SK-N-SH (cell line): ENCODE data around the gene TAF5. TPM values are rescaled to one million over a fixed set of nuclear protein-coding genes. Genes with fewer than 3 reads are reported as not detected.

Experiments used
- CTCF ChIA-PET: fragments of 300-600, 350-600 bp; formaldehyde crosslinking; extraction: SDS; loops from one replicate; lab custom pipeline; 2021; lab: Yijun Ruan, JAX
- POLR2A ChIA-PET: fragments of 350-600 bp; sonication (Branson Sonifier 250); formaldehyde crosslinking; extraction: SDS; loops from one replicate; lab custom pipeline; 2020; ENCODE audit warnings: antibody characterized with exemption, inconsistent platforms; lab: Yijun Ruan, JAX
- DNase-seq: peaks from one replicate; pipeline ENCODE4 v3.0.0; 2012
- H2AFZ ChIP-seq: fragments of 200-600 bp; sonication (generic); 2 replicates; pipeline ENCODE4 v1.8.1; 2016; ENCODE audit warnings: antibody characterized with exemption, mild to moderate bottlenecking, low read depth
- H3F3A ChIP-seq: fragments of 200-600 bp; sonication (generic); replicated peaks from 2 replicates; pipeline ENCODE3; 2016; ENCODE audit warnings: antibody characterized with exemption, mild to moderate bottlenecking; ENCODE audit not compliant: insufficient read depth
- H3K27ac ChIP-seq, 2 experiments: fragments of 200-500 bp in 1 of 2; fragments of 200-600 bp in 1 of 2; sonication (Bioruptor generic) in 1 of 2; sonication (generic), shearing (Covaris generic) in 1 of 2; 2 replicates each; pipeline versions ENCODE4 v1.5.1 to v1.6.1; 2014 to 2016; ENCODE audit warnings: low read depth in 2 of 2, inconsistent platforms in 1 of 2, low read length in 1 of 2, mild to moderate bottlenecking in 1 of 2, mixed read lengths in 1 of 2
- H3K27me3 ChIP-seq: fragments of 200-600 bp; sonication (generic), shearing (Covaris generic); 2 replicates; pipeline ENCODE4 v1.6.1; 2016; ENCODE audit warnings: mixed run types; ENCODE audit not compliant: insufficient read depth
- H3K36me3 ChIP-seq, 2 experiments: fragments of 200-500 bp in 1 of 2; fragments of 200-600 bp in 1 of 2; sonication (Bioruptor generic) in 1 of 2; sonication (generic) in 1 of 2; replicated peaks in 1 of 2; 2 replicates each; pipeline versions ENCODE3 to v1.5.1; 2014 to 2016; ENCODE audit warnings: low read length in 1 of 2, mild to moderate bottlenecking in 1 of 2; ENCODE audit not compliant: insufficient read depth in 2 of 2, control insufficient read depth in 1 of 2
- H3K4me1 ChIP-seq, 2 experiments: fragments of 200-500 bp in 1 of 2; fragments of 200-600 bp in 1 of 2; sonication (Bioruptor generic) in 1 of 2; sonication (generic), shearing (Covaris generic) in 1 of 2; 2 replicates each; pipeline versions ENCODE4 v1.5.1 to v1.6.1; 2014 to 2016; ENCODE audit warnings: low read depth in 1 of 2, low read length in 1 of 2, mixed run types in 1 of 2; ENCODE audit not compliant: insufficient read depth in 2 of 2, control insufficient read depth in 1 of 2
- H3K4me2 ChIP-seq: fragments of 200-600 bp; sonication (generic), shearing (Covaris generic); 2 replicates; pipeline ENCODE4 v1.6.1; 2017; ENCODE audit warnings: mixed run types
- H3K4me3 ChIP-seq, 2 experiments: fragments of 200-500 bp in 1 of 2; fragments of 200-600 bp in 1 of 2; sonication (Bioruptor generic) in 1 of 2; sonication (generic), shearing (Covaris generic) in 1 of 2; 2 replicates each; pipeline versions ENCODE4 v1.5.1 to v1.8.1; 2014 to 2016; ENCODE audit warnings: low read depth in 2 of 2, inconsistent platforms in 1 of 2, low read length in 1 of 2, mild to moderate bottlenecking in 1 of 2, mixed read lengths in 1 of 2, moderate library complexity in 1 of 2
- H3K79me2 ChIP-seq: fragments of 200-600 bp; sonication (generic); 2 replicates; pipeline ENCODE4 v1.8.1; 2017; ENCODE audit warnings: mild to moderate bottlenecking; ENCODE audit not compliant: insufficient read depth
- H3K9ac ChIP-seq: fragments of 200-600 bp; sonication (generic); 2 replicates; pipeline ENCODE4 v1.6.1; 2017; ENCODE audit warnings: mixed run types
- H3K9me2 ChIP-seq: fragments of 200-600 bp; sonication (generic); 2 replicates; pipeline ENCODE4 v1.6.1; 2017; ENCODE audit warnings: mixed run types
- H3K9me3 ChIP-seq: fragments of 200-600 bp; sonication (generic); 2 replicates; pipeline ENCODE4 v1.6.1; 2017; ENCODE audit warnings: mixed run types, mild to moderate bottlenecking, moderate library complexity
- H4K20me1 ChIP-seq: fragments of 200-600 bp; sonication (generic); 2 replicates; pipeline ENCODE4 v1.6.1; 2017; ENCODE audit warnings: mild to moderate bottlenecking, mixed run types; ENCODE audit not compliant: insufficient read depth
- CHD2 ChIP-seq: fragments of 150-350 bp; IDR thresholded peaks from 2 replicates; pipeline ENCODE4 v1.6.1; 2018; ENCODE audit warnings: low read length; ENCODE audit not compliant: partially characterized antibody
- ELF1 ChIP-seq: IDR thresholded peaks from 2 replicates; pipeline ENCODE4 v1.4.0; 2012
- EP300 ChIP-seq, 2 experiments: IDR thresholded peaks; 2 replicates each; pipeline versions ENCODE4 v1.4.0 to v1.6.1; 2012; ENCODE audit warnings: borderline replicate concordance in 1 of 2, low read depth in 1 of 2, low read length in 1 of 2
- EZH2phosphoT487 ChIP-seq: fragments of 200-600 bp; sonication (generic); IDR thresholded peaks from 2 replicates; pipeline ENCODE4 v1.6.1; 2017; ENCODE audit warnings: low read depth, mixed run types, mild to moderate bottlenecking, antibody characterized with exemption, moderate library complexity, borderline replicate concordance
- FOXJ3 ChIP-seq: sonication (generic); formaldehyde crosslinking; IDR thresholded peaks from 2 replicates; pipeline ENCODE4 v1.5.1; 2020; ENCODE audit warnings: mild to moderate bottlenecking, missing genetic modification reagents
- FOXM1 ChIP-seq: IDR thresholded peaks from 2 replicates; pipeline ENCODE4 v1.4.0; 2012; ENCODE audit warnings: low read depth, mild to moderate bottlenecking
- GATA2 ChIP-seq: sonication (generic); formaldehyde crosslinking; IDR thresholded peaks from 2 replicates; pipeline ENCODE4 v1.5.0; 2020; ENCODE audit warnings: mild to moderate bottlenecking, missing genetic modification reagents
- JUND ChIP-seq: IDR thresholded peaks from 2 replicates; pipeline ENCODE4 v1.4.0; 2012
- MAX ChIP-seq: IDR thresholded peaks from 2 replicates; pipeline ENCODE4 v1.4.0; 2012; ENCODE audit warnings: low read depth
- MEF2A ChIP-seq: IDR thresholded peaks from 2 replicates; pipeline ENCODE4 v1.4.0; 2012; ENCODE audit warnings: low read depth, borderline replicate concordance
- MXI1 ChIP-seq: IDR thresholded peaks from 2 replicates; pipeline ENCODE4 v1.6.1; 2012; ENCODE audit warnings: mild to moderate bottlenecking, low read depth, low read length, improper control_type of control experiment
- POLR2AphosphoS5 ChIP-seq: IDR thresholded peaks from 2 replicates; pipeline ENCODE4 v1.6.1; 2012; ENCODE audit warnings: low read depth, low read length
- RAD21 ChIP-seq: IDR thresholded peaks from 2 replicates; pipeline ENCODE4 v1.6.1; 2012; ENCODE audit warnings: mild to moderate bottlenecking, low read length
- RFX5 ChIP-seq: IDR thresholded peaks from 2 replicates; pipeline ENCODE4 v1.6.1; 2012; ENCODE audit warnings: mild to moderate bottlenecking, improper control_type of control experiment, low read length
- TAF1 ChIP-seq: IDR thresholded peaks from 2 replicates; pipeline ENCODE4 v1.6.1; 2012; ENCODE audit warnings: low read depth, mild to moderate bottlenecking, low read length, moderate library complexity, borderline replicate concordance
- TCF12 ChIP-seq: IDR thresholded peaks from 2 replicates; pipeline ENCODE4 v1.4.0; 2012
- TEAD4 ChIP-seq: IDR thresholded peaks from 2 replicates; pipeline ENCODE4 v1.4.0; 2012; ENCODE audit warnings: mild to moderate bottlenecking, borderline replicate concordance; ENCODE audit not compliant: insufficient read depth
- USF1 ChIP-seq: IDR thresholded peaks from 2 replicates; pipeline ENCODE4 v1.4.0; 2012; ENCODE audit warnings: low read depth, borderline replicate concordance
- YY1 ChIP-seq: IDR thresholded peaks from 2 replicates; pipeline ENCODE4 v1.4.0; 2012; ENCODE audit warnings: low read depth, mild to moderate bottlenecking
- WGBS: methylation state at CpG from one replicate; pipeline ENCODE4 v1.1.6; 2017; ENCODE audit warnings: low lambda C conversion rate; 5-methylcytosine and 5-hydroxymethylcytosine counted together
- polyA plus RNA-seq, 3 experiments: library from polyadenylated mRNA; depleted of rRNA; stranded (reverse); fragments of >200 nt; gene quantifications; 2 replicates each; pipeline ENCODE4 v1.2.3, GENCODE V29; 2012
- TF ChIP-seq, protein P1 (sequence below): fragments of 150-350 bp; IDR thresholded peaks from 2 replicates; pipeline ENCODE4 v1.6.1; 2016; ENCODE audit warnings: mild to moderate bottlenecking, low read depth, low read length
- TF ChIP-seq, protein P2 (sequence below): IDR thresholded peaks from 2 replicates; pipeline ENCODE4; 2012

TAF5 gene
- polyA plus RNA-seq, 1 of the 3 experiments (the other 2 are of a cell fraction), result 1.3 TPM

DNA sequence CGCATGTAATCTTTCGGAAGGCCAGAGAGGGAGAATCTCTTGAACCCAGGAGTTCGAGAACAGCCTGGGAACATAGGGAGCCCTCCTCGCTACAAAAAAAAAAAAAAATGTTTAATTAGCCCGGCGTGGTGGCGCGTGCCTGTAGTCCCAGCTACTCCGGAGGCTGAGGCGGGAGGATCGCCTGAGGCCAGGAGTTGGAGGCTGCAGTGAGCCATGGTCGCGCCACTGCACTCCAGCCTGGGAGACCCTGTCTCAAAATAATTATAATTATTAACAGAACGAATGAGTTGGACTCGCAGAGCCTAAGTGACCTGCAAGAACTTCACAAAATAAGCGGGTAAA, 17.6 kb upstream of the TAF5 start:
- WGBS, result 28% methylated on average over 15 of the region's 16 CpGs
- TF ChIP-seq, protein P1, sequence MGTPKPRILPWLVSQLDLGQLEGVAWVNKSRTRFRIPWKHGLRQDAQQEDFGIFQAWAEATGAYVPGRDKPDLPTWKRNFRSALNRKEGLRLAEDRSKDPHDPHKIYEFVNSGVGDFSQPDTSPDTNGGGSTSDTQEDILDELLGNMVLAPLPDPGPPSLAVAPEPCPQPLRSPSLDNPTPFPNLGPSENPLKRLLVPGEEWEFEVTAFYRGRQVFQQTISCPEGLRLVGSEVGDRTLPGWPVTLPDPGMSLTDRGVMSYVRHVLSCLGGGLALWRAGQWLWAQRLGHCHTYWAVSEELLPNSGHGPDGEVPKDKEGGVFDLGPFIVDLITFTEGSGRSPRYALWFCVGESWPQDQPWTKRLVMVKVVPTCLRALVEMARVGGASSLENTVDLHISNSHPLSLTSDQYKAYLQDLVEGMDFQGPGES, result no peak
- no peak for TF ChIP-seq TCF12
- TF ChIP-seq FOXJ3 (CRISPR knock-in tag), result no peak
- TF ChIP-seq, all 33 proteins: peak for 0
- H3K4me2 ChIP-seq, result peak overlapping the region; percentile 93
- H3K36me3 ChIP-seq, result peaks cover 15 to 31% of the 10 kb centered on the region in 2 experiments
- H2AFZ ChIP-seq, result peak overlapping the region; percentile 91; the same call in 1 of the 2 replicates
- no peaks in the 10 kb centered on the region for H3K9me3 ChIP-seq
- DNase-seq, result no peak
- peaks cover 14% of the 10 kb centered on the region for H3F3A ChIP-seq
- POLR2A ChIA-PET, result interaction anchor here (1.0 to 1.2 kb wide), 2 partner anchors 46 to 73 kb away, joined by 3 to 6 read pairs; partner anchors contain the start of genes ATP5MK and PDCD11
- no peaks in the 10 kb centered on the region for H4K20me1 ChIP-seq
- H3K4me1 ChIP-seq, result no peaks in the 10 kb centered on the region; a peak in 1 of 4 replicates
- CTCF ChIA-PET, result interaction anchor here (1.7 to 2.3 kb wide), 2 partner anchors 16 to 18 kb away, joined by 4 to 12 read pairs; partner anchors contain the start of gene TAF5
- H3K9ac ChIP-seq, result peak overlapping the region; percentile 83
- no peaks in the 10 kb centered on the region for H3K27me3 ChIP-seq
- no peaks in the 10 kb centered on the region for H3K9me2 ChIP-seq
- H3K4me3 ChIP-seq, result peak overlapping the region; percentile 64 to 89
- peak overlapping the region; percentile 64 to 71 for H3K27ac ChIP-seq
- peaks cover 31% of the 10 kb centered on the region for H3K79me2 ChIP-seq

DNA sequence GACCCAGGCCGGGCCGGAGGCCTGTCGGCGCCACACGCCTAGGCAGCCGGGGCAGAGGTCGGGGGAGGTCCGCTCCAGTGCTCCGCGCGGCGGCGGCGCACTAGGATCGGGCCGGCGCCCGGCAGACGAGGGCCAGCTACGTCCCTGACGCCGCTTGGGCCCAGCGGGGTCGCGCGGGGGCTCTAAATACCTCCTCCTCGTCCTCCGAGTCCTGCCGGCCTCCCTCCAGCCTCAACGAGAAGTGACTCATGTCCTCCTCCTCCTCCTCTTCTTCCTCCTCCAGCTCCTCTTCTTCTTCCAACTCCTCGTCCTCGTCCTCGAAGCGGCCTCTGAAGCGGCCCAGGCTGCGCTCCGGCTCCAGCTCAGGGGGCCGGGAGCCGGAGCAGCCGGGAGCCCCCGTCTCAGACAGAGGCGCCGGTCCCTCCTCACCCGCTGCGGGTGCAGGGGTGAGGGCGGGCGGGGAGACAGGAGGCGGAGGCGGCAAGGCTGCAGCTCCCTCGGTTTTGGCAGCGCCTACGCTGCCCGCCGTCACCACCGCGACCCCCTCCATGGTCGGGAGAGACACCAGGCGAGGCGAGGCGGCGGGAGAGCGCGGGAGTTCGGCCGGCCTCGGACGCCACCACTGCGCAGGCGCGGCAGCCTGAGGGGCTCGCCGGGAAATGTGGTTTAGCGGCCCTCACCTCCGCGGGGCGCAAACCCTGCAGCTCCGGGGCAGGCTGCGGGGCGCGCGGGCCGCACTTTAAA, 17.1 kb upstream of the TAF5 start, which contains the start of gene PCGF6:
TSS of gene PCGF6 (minus strand) at position 624 of the 744 bp plus-strand sequence. CDS start at position 550, 74 bp downstream.
- WGBS, result 3% methylated on average over 27 of the region's 82 CpGs
- DNase-seq, result peak; percentile 98
- Histone ChIP-seq H3K79me2 (peaks cover 31% of the 10 kb centered on the region), H3K27ac (peak within 1 kb of the TSS; percentile 68 to 71), H3K36me3 (peaks cover 15 to 25% of the 10 kb centered on the region in 2 experiments), H3F3A (peaks cover 14% of the 10 kb centered on the region), H3K9me3 (no peaks in the 10 kb centered on the region), H3K4me2 (peak within 1 kb of the TSS; percentile 93), H3K9me2 (no peaks in the 10 kb centered on the region), H3K27me3 (no peaks in the 10 kb centered on the region), H4K20me1 (no peaks in the 10 kb centered on the region), H3K4me3 (peak within 1 kb of the TSS; percentile 64 to 89), H3K9ac (peak within 1 kb of the TSS; percentile 83), H2AFZ (peak within 1 kb of the TSS; percentile 91), H3K4me1 (no peaks in the 10 kb centered on the region; a peak in 1 of 4 replicates)
- POLR2A ChIA-PET, result interaction anchor here (0.5 to 1.2 kb wide), 3 partner anchors 45 to 140 kb away, joined by 3 to 6 read pairs (median 3); partner anchors contain the start of genes ATP5MK and PDCD11
- CTCF ChIA-PET, result interaction anchor here (1.7 to 2.3 kb wide), 2 partner anchors 17 kb away, joined by 4 to 12 read pairs; partner anchors contain the start of gene TAF5
- TF ChIP-seq FOXM1 (no peak), MAX (peak; percentile 56), EP300 (IDR thresholded peaks at IDR 0.05; ENCODE audit: borderline replicate concordance in 1 of 2, low read depth in 1 of 2, low read length in 1 of 2) (0 out of 4 replicates have a peak, but pooled peaks of 1 of the 2 experiments have one; percentile 15), YY1 (peak; percentile 43; the same call in 1 of the 2 replicates), USF1 (no peak), JUND (no peak), CHD2 (peak; percentile 79), MEF2A (no peak), TAF1 (no peak), RFX5 (no peak), POLR2AphosphoS5 (peak; percentile 55), EZH2phosphoT487 (no peak), MXI1 (no peak; the same call in 1 of the 2 replicates), TEAD4 (no peak), RAD21 (no peak), ELF1 (no peak), GATA2 (CRISPR knock-in tag) (no peak)
- TF ChIP-seq, protein P1, result no peak
- TF ChIP-seq, protein P2, sequence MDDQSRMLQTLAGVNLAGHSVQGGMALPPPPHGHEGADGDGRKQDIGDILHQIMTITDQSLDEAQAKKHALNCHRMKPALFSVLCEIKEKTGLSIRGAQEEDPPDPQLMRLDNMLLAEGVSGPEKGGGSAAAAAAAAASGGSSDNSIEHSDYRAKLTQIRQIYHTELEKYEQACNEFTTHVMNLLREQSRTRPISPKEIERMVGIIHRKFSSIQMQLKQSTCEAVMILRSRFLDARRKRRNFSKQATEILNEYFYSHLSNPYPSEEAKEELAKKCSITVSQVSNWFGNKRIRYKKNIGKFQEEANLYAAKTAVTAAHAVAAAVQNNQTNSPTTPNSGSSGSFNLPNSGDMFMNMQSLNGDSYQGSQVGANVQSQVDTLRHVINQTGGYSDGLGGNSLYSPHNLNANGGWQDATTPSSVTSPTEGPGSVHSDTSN, result no peak
